HG03571 (cell line): ENCODE data around the gene CACNA1D.
A peak's percentile ranks its signal among the peaks of the same experiment; 100 is the strongest.

Experiments used
- ATAC-seq: cut with Tn5 transposase; IDR thresholded peaks from one replicate; pipeline ENCODE4 v1.9.1; 2021; ENCODE audit not compliant: unreplicated experiment

CACNA1D gene

GRCh38 chr3:53740956-53741355 lies 246.5 kb downstream of the CACNA1D start:
- ATAC-seq, result no peak

GRCh38 chr3:53744351-53744750 lies 249.9 kb downstream of the CACNA1D start:
- ATAC-seq, result no peak

- ATAC-seq, result no peak
These were observed 253.1 kb downstream of the CACNA1D start for GRCh38 chr3:53747559-53747958.

GRCh38 chr3:53748512-53749271 lies 254.3 kb downstream of the CACNA1D start:
- ATAC-seq, result peak; percentile 81

GRCh38 chr3:53749448-53749847 lies 255.0 kb downstream of the CACNA1D start:
- no peak for ATAC-seq

- no peak for ATAC-seq
These were observed 256.1 kb downstream of the CACNA1D start for GRCh38 chr3:53750253-53751210.

GRCh38 chr3:53753518-53754183 lies 259.2 kb downstream of the CACNA1D start:
- ATAC-seq, result peak; percentile 40

- ATAC-seq, result no peak
These were observed 259.9 kb downstream of the CACNA1D start for GRCh38 chr3:53754325-53754724.

GRCh38 chr3:53758846-53759245 lies 264.4 kb downstream of the CACNA1D start:
- no peak for ATAC-seq

- no peak for ATAC-seq
These were observed 268.9 kb downstream of the CACNA1D start for GRCh38 chr3:53763353-53763752.

- no peak for ATAC-seq
These were observed 269.8 kb downstream of the CACNA1D start for GRCh38 chr3:53764026-53764775.

- ATAC-seq, result no peak
These were observed 271.3 kb downstream of the CACNA1D start for GRCh38 chr3:53765753-53766152.

- ATAC-seq, result no peak
These were observed 272.3 kb downstream of the CACNA1D start for GRCh38 chr3:53766706-53767105.

- ATAC-seq, result no peak
These were observed 274.4 kb downstream of the CACNA1D start for GRCh38 chr3:53768478-53769459.

- ATAC-seq, result no peak
These were observed 278.2 kb downstream of the CACNA1D start for GRCh38 chr3:53772562-53772961.

- ATAC-seq, result no peak
These were observed 278.6 kb downstream of the CACNA1D start for GRCh38 chr3:53773021-53773436.

- peak; percentile 85 for ATAC-seq
These were observed 279.4 kb downstream of the CACNA1D start for GRCh38 chr3:53773611-53774368.

GRCh38 chr3:53774414-53774813 lies 280.0 kb downstream of the CACNA1D start:
- ATAC-seq, result no peak

- ATAC-seq, result no peak
These were observed 280.6 kb downstream of the CACNA1D start for GRCh38 chr3:53775018-53775417.
